Fibroblast of the aortic adventitia (primary cell): ENCODE results near the gene ZBTB1. TPM values are rescaled to one million over a fixed set of nuclear protein-coding genes. Genes with fewer than 3 reads are reported as not detected.
A peak's percentile ranks its signal among the peaks of the same experiment; 100 is the strongest.

Source experiments
- DNase-seq: peaks from one replicate; pipeline ENCODE4 v3.0.0-alpha.2; 2010; ENCODE audit warnings: low read depth
- H3K4me3 ChIP-seq: 2 replicates; pipeline ENCODE4 v1.5.1; 2011; ENCODE audit warnings: low read depth, mild to moderate bottlenecking, control low read depth, low read length, moderate library complexity
- total RNA-seq: library from RNA; depleted of rRNA; stranded (reverse); fragments of >200 nt; gene quantifications from 2 replicates; pipeline ENCODE4 v1.2.3, GENCODE V29; 2012; ENCODE audit warnings: low replicate concordance
- TF ChIP-seq, protein P1 (sequence below): IDR thresholded peaks from 2 replicates; pipeline ENCODE4 v1.5.1; 2011; ENCODE audit warnings: mild to moderate bottlenecking, low read length, control low read depth, inconsistent platforms; ENCODE audit not compliant: insufficient read depth

Gene ZBTB1, protein sequence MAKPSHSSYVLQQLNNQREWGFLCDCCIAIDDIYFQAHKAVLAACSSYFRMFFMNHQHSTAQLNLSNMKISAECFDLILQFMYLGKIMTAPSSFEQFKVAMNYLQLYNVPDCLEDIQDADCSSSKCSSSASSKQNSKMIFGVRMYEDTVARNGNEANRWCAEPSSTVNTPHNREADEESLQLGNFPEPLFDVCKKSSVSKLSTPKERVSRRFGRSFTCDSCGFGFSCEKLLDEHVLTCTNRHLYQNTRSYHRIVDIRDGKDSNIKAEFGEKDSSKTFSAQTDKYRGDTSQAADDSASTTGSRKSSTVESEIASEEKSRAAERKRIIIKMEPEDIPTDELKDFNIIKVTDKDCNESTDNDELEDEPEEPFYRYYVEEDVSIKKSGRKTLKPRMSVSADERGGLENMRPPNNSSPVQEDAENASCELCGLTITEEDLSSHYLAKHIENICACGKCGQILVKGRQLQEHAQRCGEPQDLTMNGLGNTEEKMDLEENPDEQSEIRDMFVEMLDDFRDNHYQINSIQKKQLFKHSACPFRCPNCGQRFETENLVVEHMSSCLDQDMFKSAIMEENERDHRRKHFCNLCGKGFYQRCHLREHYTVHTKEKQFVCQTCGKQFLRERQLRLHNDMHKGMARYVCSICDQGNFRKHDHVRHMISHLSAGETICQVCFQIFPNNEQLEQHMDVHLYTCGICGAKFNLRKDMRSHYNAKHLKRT
- total RNA-seq, result 56.5 and 76.9 TPM in 2 replicates

DNA sequence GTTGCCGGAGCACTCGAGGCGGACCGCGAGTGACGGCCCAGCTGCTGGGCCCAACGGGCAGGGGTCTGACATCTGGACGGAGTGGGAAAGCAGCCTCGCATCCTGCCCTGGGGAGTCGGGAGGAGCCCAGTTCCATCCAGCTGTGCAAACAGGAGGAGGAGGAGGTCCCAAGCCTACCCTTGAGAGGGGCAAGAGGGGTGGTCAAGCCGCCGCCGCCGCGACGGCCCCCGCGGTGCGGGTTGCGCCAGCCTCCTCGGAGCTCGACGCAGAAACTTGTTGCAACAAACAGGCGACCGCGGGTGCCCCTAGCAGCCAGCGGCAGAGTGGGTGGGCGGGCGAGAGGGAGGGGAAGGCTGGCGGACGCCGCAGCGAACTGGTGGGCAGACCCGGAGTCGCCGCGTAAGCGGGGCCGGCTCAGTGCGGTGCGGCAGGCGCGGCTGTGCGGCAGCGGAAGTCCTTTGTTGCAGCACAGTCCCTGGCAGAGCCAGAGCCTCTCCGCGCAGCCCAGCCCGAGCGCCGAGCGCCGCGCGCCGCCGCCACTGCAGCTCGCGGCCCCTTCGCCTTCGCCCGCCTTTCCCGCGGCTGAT is at the start of gene ZBTB1:
ZBTB1 (plus strand) TSS at position 461 of the 587 bp plus-strand sequence. CDS start 16,735 bp downstream, outside the sequence.
- peak; percentile 80 for DNase-seq
- peak within 1 kb of the TSS; percentile 89 for H3K4me3 ChIP-seq
- TF ChIP-seq, protein P1, sequence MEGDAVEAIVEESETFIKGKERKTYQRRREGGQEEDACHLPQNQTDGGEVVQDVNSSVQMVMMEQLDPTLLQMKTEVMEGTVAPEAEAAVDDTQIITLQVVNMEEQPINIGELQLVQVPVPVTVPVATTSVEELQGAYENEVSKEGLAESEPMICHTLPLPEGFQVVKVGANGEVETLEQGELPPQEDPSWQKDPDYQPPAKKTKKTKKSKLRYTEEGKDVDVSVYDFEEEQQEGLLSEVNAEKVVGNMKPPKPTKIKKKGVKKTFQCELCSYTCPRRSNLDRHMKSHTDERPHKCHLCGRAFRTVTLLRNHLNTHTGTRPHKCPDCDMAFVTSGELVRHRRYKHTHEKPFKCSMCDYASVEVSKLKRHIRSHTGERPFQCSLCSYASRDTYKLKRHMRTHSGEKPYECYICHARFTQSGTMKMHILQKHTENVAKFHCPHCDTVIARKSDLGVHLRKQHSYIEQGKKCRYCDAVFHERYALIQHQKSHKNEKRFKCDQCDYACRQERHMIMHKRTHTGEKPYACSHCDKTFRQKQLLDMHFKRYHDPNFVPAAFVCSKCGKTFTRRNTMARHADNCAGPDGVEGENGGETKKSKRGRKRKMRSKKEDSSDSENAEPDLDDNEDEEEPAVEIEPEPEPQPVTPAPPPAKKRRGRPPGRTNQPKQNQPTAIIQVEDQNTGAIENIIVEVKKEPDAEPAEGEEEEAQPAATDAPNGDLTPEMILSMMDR, result no peak

DNA sequence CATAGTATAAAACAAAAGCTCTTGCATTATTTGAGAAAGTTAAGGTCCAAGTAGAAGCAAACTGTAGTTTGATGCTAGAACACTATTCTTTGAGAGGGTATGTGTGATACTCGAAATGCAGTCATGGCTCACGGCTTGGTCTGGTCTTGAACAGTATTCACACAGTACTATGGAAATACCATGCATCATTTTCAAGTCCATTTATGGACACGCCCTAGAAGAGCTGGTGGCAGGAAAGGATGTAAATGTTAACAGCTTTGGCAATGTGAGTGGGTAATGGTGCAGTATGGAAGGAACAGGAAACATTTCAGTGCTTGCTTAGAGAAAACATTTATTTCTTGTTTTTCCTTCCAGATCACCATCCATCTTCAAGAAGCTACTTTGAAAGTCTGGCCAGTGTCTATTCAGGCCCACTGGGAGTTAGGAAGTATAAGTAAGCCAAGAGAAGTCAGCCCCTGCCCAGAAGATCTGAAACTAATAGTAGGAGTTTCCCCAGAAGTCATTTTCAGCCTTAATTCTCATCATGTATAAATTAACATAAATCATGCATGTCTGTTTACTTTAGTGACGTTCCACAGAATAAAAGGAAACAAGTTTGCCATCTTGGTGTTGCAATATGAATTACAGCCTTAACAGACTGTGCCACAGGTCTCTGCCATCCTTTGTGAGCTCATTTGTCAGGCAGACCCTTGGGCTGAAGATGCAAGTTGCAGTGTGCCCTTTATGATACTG is 45.0 kb upstream of the ZBTB1 start:
- DNase-seq, result no peak
- TF ChIP-seq, protein P1, result no peak
- no peak overlapping the region for H3K4me3 ChIP-seq

DNA sequence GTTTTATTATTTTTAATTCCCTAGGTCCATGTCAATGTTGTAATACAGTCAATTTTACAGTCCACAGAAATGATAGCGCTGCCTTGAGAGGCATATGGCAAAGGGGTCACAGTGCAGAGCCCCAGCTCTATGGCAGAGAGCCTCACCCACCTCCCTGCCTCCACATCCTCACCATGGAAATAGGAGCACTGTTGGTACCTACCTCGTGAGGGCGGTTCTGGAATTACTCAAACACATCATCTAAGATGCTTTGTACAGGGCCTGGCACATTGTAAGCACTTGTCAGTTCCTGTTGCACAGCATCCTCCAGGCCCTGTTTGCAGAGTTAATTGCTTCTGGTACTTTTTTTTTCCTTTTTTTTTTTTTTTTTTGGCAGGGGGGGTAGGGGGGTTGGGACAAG is 43.3 kb upstream of the ZBTB1 start:
- no peak overlapping the region for H3K4me3 ChIP-seq
- TF ChIP-seq, protein P1, result no peak
- no peak for DNase-seq

DNA sequence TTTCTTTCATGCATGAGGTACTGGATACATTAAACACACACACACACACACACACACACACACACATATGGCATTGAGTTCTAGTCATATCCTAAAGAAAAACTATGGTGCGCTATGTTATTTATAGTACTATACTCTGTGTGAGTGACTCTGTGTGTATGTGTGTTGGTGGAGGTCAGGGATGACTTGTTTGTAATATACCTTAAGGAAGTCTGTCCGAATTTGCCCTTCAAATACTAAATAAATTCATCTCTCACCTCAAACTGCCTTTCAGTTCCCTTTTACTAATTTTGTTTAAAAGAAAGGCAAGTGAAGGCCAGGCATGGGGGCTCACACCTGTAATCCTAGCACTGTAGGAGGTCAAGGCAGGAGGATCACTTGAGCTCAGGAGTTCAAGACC is 41.4 kb upstream of the ZBTB1 start:
- no peak overlapping the region for H3K4me3 ChIP-seq
- TF ChIP-seq, protein P1, result no peak
- DNase-seq, result no peak

DNA sequence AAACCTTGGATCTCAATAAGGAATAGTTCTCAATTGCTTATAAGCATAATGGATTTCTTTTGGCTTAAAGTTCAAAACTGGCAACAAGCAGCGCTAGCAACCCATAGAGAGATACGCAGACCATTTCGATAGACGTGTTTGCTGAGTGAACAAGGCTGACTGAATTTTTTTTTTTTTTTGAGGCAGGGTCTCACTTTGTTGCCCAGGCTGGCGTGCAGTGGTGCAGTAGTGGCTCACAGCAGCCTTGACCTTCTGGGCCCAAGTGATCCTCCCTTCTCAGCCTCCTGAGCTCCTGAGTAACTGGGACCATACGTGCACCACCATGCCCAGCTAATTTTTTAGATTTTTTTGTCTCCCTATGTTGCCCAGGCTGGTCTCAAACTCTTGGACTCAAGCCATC is 40.7 kb upstream of the ZBTB1 start:
- H3K4me3 ChIP-seq, result no peak overlapping the region
- DNase-seq, result no peak
- TF ChIP-seq, protein P1, result no peak

DNA sequence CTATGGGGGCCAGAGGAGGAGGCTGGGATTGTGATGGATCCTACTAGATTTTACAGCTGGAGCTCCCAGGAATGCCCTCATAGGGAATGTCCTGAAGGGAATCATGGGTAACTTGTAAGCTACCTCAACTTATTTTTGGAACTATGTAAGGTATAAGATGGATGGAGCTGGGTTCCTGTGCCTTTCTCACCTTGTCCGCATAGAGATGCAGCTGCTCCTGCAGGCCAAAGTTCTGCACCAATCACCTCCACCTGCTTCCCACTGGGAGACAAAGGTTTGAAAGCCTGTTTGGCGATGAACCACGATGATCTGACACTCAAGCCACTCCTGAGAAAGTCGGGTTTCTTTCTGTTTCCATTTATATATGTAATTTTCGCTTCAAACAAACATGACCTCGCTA is 39.9 kb upstream of the ZBTB1 start:
- TF ChIP-seq, protein P1, result no peak
- H3K4me3 ChIP-seq, result peak overlapping the region; percentile 76
- no peak for DNase-seq
